ENCODE results near the gene KRT9. TPM values are rescaled to one million over a fixed set of nuclear protein-coding genes. Genes with fewer than 3 reads are reported as not detected.
"Not testable (repeated sequence)": the region's sequence is repeated elsewhere in the genome, so short reads cannot be mapped to it uniquely, and the experiment has no call there.

KRT9 gene
- total and polyA plus RNA-seq, 2 donors (not counting 3 experiments of a cell fraction or from before 2014, with no cell fraction given), result not detected

GRCh38 chr17:41613277-41614082 is 41.6 kb upstream of the KRT9 start:
- no peak for FAIRE-seq
- Histone ChIP-seq H2AFZ (ENCODE audit: low read depth, low read length) (no peak overlapping the region), H3K4me2 (ENCODE audit: insufficient read depth, low read length) (no peak overlapping the region), H3K9me1 (replicated peaks; ENCODE audit: control insufficient read depth, extremely low read depth, insufficient read depth, low read length) (no peaks in the 10 kb centered on the region), H3K79me2 (ENCODE audit: control insufficient read depth, insufficient read depth, low read length) (no peaks in the 10 kb centered on the region), H3K36me3 (ENCODE audit: control insufficient read depth in 2 of 2, extremely low read depth in 1 of 2, insufficient read depth in 2 of 2, low read length in 2 of 2) (no peaks in the 10 kb centered on the region), H3K4me1 (ENCODE audit: control insufficient read depth, extremely low read depth, insufficient read depth, low read length) (no peaks in the 10 kb centered on the region), H3K9me3 (replicated peaks; ENCODE audit: control insufficient read depth, insufficient read depth, low read length) (no peaks in the 10 kb centered on the region), H3K27me3 (ENCODE audit: control insufficient read depth in 2 of 2, insufficient read depth in 2 of 2, low read length in 2 of 2) (no peaks in the 10 kb centered on the region), H4K20me1 (replicated peaks; ENCODE audit: control insufficient read depth, extremely low read depth, insufficient read depth, low read length) (no peaks in the 10 kb centered on the region), H3K4me3 (replicated peaks in 1 of 3; ENCODE audit: insufficient read depth in 1 of 3, low read depth in 1 of 3, low read length in 3 of 3) (no peak overlapping the region), H3K9ac (replicated peaks; ENCODE audit: extremely low read depth, insufficient read depth, low read length) (no peak overlapping the region), H3K27ac (ENCODE audit: insufficient read depth, low read depth, low read length) (no peak overlapping the region)
- dilution Hi-C loops (cut with MboI; ENCODE audit: extremely low pct_ligation_motif_present, low sequenced_read_pairs) (no loop called here), intact Hi-C loops (cut with micrococcal nuclease) (no loop called here)
- ChIA-PET CTCF (interaction anchor here (1.3 kb wide), 1 partner anchor 34 kb away, joined by 3 read pairs; no protein-coding TSS in a partner anchor), POLR2A (no interaction called here)
- TF ChIP-seq JUN (IDR thresholded peaks at IDR 0.05; ENCODE audit: borderline replicate concordance, insufficient read depth, insufficient read length, low read depth), result no peak
- no peak for TF ChIP-seq CTCF (IDR thresholded peaks at IDR 0.05; ENCODE audit: extremely low read depth in 1 of 2, insufficient read depth in 1 of 2, low read depth in 1 of 2, low read length in 2 of 2)
- TF ChIP-seq POLR2A (IDR thresholded peaks at IDR 0.05; ENCODE audit: low read depth, low read length), result no peak
- TF ChIP-seq MYC (IDR thresholded peaks at IDR 0.05; ENCODE audit: low read depth, low read length), result no peak
- no peak for TF ChIP-seq GATA2 (IDR thresholded peaks at IDR 0.05; ENCODE audit: insufficient read depth, insufficient read length, low read depth, low read length)
- TF ChIP-seq FOS (IDR thresholded peaks at IDR 0.05; ENCODE audit: borderline replicate concordance, insufficient read depth, low read length), result no peak
- DNase-seq (ENCODE audit: low read depth, low spot score), result no peak
- no TSS peak for BruUV-seq (replicated peaks)

GRCh38 chr17:41612376-41613160 is 40.7 kb upstream of the KRT9 start, which contains the start of gene KRT16:
TSS of gene KRT16 (minus strand) at chr17:41612767. CDS start at chr17:41612688, 79 bp downstream.
- CTCF ChIA-PET, result interaction anchor here (1.3 kb wide), 1 partner anchor 33 kb away, joined by 3 read pairs; no protein-coding TSS in a partner anchor
- FAIRE-seq; intact Hi-C loops (cut with micrococcal nuclease); H3K79me2 ChIP-seq (ENCODE audit: control insufficient read depth, insufficient read depth, low read length); H3K9me3 ChIP-seq (replicated peaks; ENCODE audit: control insufficient read depth, insufficient read depth, low read length); H3K4me2 ChIP-seq (ENCODE audit: insufficient read depth, low read length); H3K4me1 ChIP-seq (ENCODE audit: control insufficient read depth, extremely low read depth, insufficient read depth, low read length); H3K4me3 ChIP-seq (replicated peaks in 1 of 3; ENCODE audit: insufficient read depth in 1 of 3, low read depth in 1 of 3, low read length in 3 of 3); H3K27me3 ChIP-seq (ENCODE audit: control insufficient read depth in 2 of 2, insufficient read depth in 2 of 2, low read length in 2 of 2); H2AFZ ChIP-seq (ENCODE audit: low read depth, low read length); dilution Hi-C loops (cut with MboI; ENCODE audit: extremely low pct_ligation_motif_present, low sequenced_read_pairs); DNase-seq (ENCODE audit: low read depth, low spot score); H3K36me3 ChIP-seq (ENCODE audit: control insufficient read depth in 2 of 2, extremely low read depth in 1 of 2, insufficient read depth in 2 of 2, low read length in 2 of 2); H3K9me1 ChIP-seq (replicated peaks; ENCODE audit: control insufficient read depth, extremely low read depth, insufficient read depth, low read length); POLR2A ChIA-PET; H4K20me1 ChIP-seq (replicated peaks; ENCODE audit: control insufficient read depth, extremely low read depth, insufficient read depth, low read length); H3K27ac ChIP-seq (ENCODE audit: insufficient read depth, low read depth, low read length); H3K9ac ChIP-seq (replicated peaks; ENCODE audit: extremely low read depth, insufficient read depth, low read length); BruUV-seq (replicated peaks): not testable (repeated sequence)

Measured in endothelial cell of umbilical vein (primary cell).